Astrocyte of the cerebellum (primary cell): ENCODE results near the gene TMEM204.

ENCODE experiments used
- DNase-seq: peaks from one replicate; pipeline ENCODE4 v3.0.0-alpha.2; 2011; ENCODE audit warnings: low read depth
- H3K4me3 ChIP-seq: 2 replicates; pipeline ENCODE4 v1.5.1; 2011; ENCODE audit warnings: mild to moderate bottlenecking, low read depth, low read length, moderate library complexity
- in situ Hi-C: cut with HindIII; loops from 2 replicates; pipeline ENCODE4 v1.10.0; 2017; ENCODE audit warnings: low sequenced_read_pairs
- TF ChIP-seq, protein P1 (sequence below): IDR thresholded peaks from 2 replicates; pipeline ENCODE4 v1.5.1; 2012; ENCODE audit warnings: low read length, low read depth, moderate library complexity, mild to moderate bottlenecking; ENCODE audit errors: missing control alignments

Gene TMEM204

DNA sequence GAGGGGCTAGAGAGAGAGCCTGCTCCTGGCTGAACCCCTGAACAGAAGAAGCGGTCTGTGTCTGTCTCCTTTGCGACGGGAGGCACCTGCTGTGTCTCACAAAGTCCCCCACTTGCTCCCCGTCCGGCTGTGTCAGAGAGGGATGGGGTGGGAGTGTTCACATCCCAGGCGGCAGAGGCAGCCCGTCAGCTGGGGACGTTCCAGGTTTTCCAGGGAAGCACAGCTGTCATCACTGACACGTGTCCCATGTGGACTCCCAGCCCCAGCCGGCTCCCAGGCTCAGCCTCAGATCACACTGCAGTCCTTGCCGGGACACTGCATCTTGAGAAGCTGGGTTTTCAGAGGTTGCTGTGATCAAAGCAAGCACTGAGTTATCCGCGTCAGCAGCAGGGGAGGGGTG, 38.8 kb upstream of the TMEM204 start:
- in situ Hi-C loops, result loop anchor here (25.0 kb wide), 1 partner anchor 107 kb away; no protein-coding TSS in a partner anchor
- no peak for DNase-seq
- H3K4me3 ChIP-seq, result no peak overlapping the region
- TF ChIP-seq, protein P1, sequence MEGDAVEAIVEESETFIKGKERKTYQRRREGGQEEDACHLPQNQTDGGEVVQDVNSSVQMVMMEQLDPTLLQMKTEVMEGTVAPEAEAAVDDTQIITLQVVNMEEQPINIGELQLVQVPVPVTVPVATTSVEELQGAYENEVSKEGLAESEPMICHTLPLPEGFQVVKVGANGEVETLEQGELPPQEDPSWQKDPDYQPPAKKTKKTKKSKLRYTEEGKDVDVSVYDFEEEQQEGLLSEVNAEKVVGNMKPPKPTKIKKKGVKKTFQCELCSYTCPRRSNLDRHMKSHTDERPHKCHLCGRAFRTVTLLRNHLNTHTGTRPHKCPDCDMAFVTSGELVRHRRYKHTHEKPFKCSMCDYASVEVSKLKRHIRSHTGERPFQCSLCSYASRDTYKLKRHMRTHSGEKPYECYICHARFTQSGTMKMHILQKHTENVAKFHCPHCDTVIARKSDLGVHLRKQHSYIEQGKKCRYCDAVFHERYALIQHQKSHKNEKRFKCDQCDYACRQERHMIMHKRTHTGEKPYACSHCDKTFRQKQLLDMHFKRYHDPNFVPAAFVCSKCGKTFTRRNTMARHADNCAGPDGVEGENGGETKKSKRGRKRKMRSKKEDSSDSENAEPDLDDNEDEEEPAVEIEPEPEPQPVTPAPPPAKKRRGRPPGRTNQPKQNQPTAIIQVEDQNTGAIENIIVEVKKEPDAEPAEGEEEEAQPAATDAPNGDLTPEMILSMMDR, result no peak

DNA sequence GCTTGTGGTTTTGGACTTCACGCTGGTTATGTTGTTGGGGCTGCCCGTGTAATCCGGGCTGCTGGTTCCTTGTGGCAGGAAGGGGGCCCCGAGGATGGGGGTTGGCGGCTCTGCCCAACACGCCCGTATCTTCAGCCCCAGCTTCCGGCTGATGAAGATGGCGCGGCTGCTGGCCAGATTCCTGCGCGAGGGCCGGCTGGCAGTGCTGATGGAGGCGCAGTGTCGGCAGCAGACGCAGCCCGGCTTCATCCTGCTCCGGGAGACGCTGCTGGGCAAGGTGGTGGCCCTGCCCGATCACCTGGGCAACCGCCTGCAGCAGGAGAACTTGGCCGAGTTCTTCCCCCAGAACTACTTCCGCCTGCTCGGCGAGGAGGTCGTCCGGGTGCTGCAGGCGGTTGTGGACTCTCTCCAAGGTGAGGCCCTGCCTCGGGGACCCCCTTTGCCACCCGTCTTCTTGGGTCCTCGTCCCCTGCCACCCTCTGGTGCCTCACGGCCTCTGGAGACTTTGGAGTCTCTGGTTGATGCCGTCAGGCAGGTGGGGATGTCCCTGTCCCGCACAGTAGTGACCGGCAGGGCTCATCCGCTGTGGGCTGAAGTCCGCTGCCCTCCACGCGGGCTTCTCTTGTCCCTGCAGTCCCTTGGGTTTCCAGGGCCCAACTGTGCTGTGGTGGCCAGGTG, 38.1 kb upstream of the TMEM204 start:
- DNase-seq, result no peak
- in situ Hi-C loops, result loop anchor here (25.0 kb wide), 1 partner anchor 108 kb away; no protein-coding TSS in a partner anchor
- no peak overlapping the region for H3K4me3 ChIP-seq
- TF ChIP-seq, protein P1, result no peak

DNA sequence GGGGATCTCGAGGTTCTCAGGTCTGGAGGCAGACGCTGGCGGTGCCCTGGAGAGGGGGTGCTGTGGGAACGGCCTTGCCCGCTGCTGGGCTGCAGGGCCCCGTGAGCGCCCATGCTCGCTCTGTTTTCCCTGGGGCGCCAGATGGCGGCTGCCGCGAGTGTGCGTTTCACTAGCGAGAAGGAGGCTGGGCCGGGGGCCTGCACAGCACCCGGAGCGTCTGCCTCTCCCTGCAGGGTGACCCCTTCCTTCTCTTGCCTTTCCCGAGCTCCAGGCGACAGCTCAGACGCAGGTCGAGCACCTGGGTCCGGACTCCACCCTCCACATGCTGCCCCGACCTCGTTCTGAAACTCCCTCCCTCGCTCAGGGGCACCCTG, 37.6 kb upstream of the TMEM204 start:
- TF ChIP-seq, protein P1, result no peak
- DNase-seq, result no peak
- in situ Hi-C loops, result loop anchor here (25.0 kb wide), 1 partner anchor 109 kb away; no protein-coding TSS in a partner anchor
- H3K4me3 ChIP-seq, result no peak overlapping the region

DNA sequence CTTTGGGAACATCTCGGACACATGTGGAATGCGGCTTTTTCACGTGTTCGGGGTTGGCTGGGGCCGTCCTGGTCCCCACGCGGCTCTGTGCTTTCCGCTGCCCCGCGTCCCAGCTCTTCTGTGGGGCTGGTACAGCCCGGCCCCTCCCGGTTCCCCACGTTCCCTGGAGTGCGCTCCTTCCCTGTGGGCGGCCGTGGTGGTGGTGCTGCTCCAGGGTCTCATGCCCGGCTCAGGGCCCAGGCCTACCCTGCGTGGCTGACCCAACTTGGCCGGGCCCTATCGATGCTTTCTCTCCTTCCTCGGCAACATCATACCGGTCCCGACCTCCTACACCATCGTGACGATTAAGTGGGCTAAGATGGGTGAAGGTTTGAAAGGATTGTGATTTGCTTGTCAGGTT, 37.0 kb upstream of the TMEM204 start:
- in situ Hi-C loops, result loop anchor here (25.0 kb wide), 1 partner anchor 109 kb away; no protein-coding TSS in a partner anchor
- no peak for DNase-seq
- TF ChIP-seq, protein P1, result no peak
- H3K4me3 ChIP-seq, result no peak overlapping the region

DNA sequence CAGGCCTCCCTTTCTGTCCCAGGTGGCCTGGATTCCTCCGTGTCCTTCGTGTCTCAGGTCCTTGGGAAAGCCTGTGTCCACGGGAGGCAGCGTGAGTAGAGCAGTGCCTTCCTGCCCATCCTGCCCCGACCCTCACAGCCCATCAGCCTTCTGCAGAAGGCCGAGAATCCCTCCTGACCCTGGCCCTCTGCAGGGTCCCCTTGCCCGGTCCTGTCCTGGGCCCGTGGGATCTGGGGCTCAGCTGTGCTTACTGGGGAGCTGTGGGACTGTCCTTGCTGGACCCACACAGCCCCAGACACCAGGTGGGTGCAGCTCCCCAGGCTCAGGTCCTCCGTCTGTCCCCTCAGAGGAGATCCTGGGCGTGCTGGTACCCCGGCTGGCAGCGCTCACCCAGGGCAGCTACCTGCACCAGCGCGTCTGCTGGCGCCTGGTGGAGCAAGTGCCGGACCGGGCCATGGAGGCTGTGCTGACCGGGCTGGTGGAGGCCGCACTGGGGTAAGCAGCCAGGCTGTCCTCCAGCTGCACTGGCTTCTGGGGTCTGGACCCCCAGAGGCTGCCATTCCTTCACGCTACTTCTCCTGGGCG, 36.4 kb upstream of the TMEM204 start:
- in situ Hi-C loops, result loop anchor here (25.0 kb wide), 1 partner anchor 110 kb away; no protein-coding TSS in a partner anchor

DNA sequence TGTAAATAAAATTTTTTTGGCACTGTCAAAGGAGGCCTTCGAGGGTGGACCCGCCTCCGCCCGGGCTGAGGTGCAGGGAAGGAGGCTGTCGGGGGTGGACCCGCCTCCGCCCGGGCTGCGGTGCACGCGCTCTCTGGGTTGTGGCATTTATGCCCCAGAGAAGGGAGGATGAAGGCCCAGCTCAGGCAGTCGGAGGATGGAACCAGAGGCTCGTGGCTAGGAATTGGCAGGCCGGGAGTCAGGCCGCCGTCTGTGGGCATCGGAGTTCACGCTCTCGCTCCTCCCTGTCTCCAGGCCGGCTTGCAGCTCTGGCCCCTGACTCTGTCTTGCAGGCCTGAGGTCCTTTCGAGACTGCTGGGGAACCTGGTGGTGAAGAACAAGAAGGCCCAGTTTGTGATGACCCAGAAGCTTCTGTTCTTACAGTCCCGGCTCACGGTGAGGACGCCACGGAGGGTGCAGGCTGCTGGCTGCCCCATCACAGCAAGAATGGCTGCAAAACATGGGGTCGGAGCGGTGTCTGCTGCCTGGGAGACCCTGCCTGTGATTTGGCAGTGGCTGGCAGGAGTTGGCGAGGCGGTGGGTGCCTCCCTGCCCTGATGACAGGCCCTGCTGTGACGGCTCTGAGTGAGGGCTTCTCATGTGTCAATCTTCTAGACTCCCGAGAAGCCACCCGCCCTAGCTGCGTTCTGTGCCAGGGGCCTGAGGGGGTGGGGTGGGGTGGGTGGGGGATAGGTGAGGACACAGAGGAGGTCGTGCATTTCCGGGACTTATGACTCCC, 34.4 kb upstream of the TMEM204 start:
- in situ Hi-C loops, result loop anchor here (25.0 kb wide), 1 partner anchor 112 kb away; no protein-coding TSS in a partner anchor
- TF ChIP-seq, protein P1, result no peak
- H3K4me3 ChIP-seq, result no peak overlapping the region
- DNase-seq, result no peak

More for the DNA sequence above, 36.4 kb upstream of the TMEM204 start:
- no peak for DNase-seq
- H3K4me3 ChIP-seq, result no peak overlapping the region
- TF ChIP-seq, protein P1, result no peak
